ENCODE results near the gene PAX9.

The PAX9 gene

GRCh38 chr14:36661506-36662257 lies at the start of gene PAX9:
Gene PAX9 (plus strand): TSS chr14:36661860. CDS start chr14:36662090, 230 bp downstream.
- no peak for DNase-seq

GRCh38 chr14:36617824-36618223 lies 43.8 kb upstream of the PAX9 start:
- DNase-seq = no peak

GRCh38 chr14:36618641-36619040 lies 43.0 kb upstream of the PAX9 start:
- no peak for DNase-seq

GRCh38 chr14:36619131-36619530 lies 42.5 kb upstream of the PAX9 start:
- no peak for DNase-seq

- no peak for DNase-seq
Measured at GRCh38 chr14:36619853-36620252, 41.8 kb upstream of the PAX9 start.

- DNase-seq = no peak
Measured at GRCh38 chr14:36625014-36625413, 36.6 kb upstream of the PAX9 start.

- no peak for DNase-seq
Measured at GRCh38 chr14:36625436-36625835, 36.2 kb upstream of the PAX9 start.

- DNase-seq = no peak
Measured at GRCh38 chr14:36626151-36626550, 35.5 kb upstream of the PAX9 start.

GRCh38 chr14:36627981-36628380 lies 33.7 kb upstream of the PAX9 start:
- no peak for DNase-seq

GRCh38 chr14:36633580-36633979 lies 28.1 kb upstream of the PAX9 start:
- DNase-seq = no peak

- no peak for DNase-seq
Measured at GRCh38 chr14:36646664-36647416, 14.8 kb upstream of the PAX9 start.

- no peak for DNase-seq
Measured at GRCh38 chr14:36647417-36647823, 14.2 kb upstream of the PAX9 start.

GRCh38 chr14:36647824-36648753 lies 13.6 kb upstream of the PAX9 start:
- no peak for DNase-seq

- DNase-seq = no peak
Measured at GRCh38 chr14:36649872-36650650, 11.6 kb upstream of the PAX9 start.

GRCh38 chr14:36652542-36653201 lies 9.0 kb upstream of the PAX9 start:
- no peak for DNase-seq

GRCh38 chr14:36653413-36653812 lies 8.2 kb upstream of the PAX9 start:
- no peak for DNase-seq

- DNase-seq = no peak
Measured at GRCh38 chr14:36653962-36654793, 7.5 kb upstream of the PAX9 start.

GRCh38 chr14:36654794-36655381 lies 6.8 kb upstream of the PAX9 start:
- DNase-seq = no peak

- DNase-seq = no peak
Measured at GRCh38 chr14:36655571-36655962, 6.1 kb upstream of the PAX9 start.

- DNase-seq = no peak
Measured at GRCh38 chr14:36655963-36656686, 5.5 kb upstream of the PAX9 start.

Measured in activated naive CD4-positive, alpha-beta T cell (primary cell).